NCI-H2107 treated with DMSO at 0.1 percent for 48 hours (cell line): ENCODE data around the gene DENND1C.
"Not testable (repeated sequence)": the region's sequence is repeated elsewhere in the genome, so short reads cannot be mapped to it uniquely, and the experiment has no call there.

Source experiments
- DNase-seq: peaks from one replicate; lab custom pipeline; 2025; ENCODE audit not compliant: unreplicated experiment; lab: John Stamatoyannopoulos, UW

Gene DENND1C

GRCh38 chr19:6509118-6509971 is 27.8 kb upstream of the DENND1C start:
- no peak for DNase-seq

- not testable (repeated sequence) for DNase-seq
These were observed 26.6 kb upstream of the DENND1C start for GRCh38 chr19:6508028-6508771.

GRCh38 chr19:6503407-6504201 is 22.0 kb upstream of the DENND1C start:
- no peak for DNase-seq

GRCh38 chr19:6501740-6502648 is 20.4 kb upstream of the DENND1C start, which contains the start of gene TUBB4A:
Gene TUBB4A (minus strand): TSS chr19:6502309. CDS start chr19:6502212, 97 bp downstream.
- DNase-seq, result no peak

- no peak for DNase-seq
These were observed 19.5 kb upstream of the DENND1C start for GRCh38 chr19:6500837-6501739.

- no peak for DNase-seq
These were observed 17.6 kb upstream of the DENND1C start for GRCh38 chr19:6499052-6499790.

GRCh38 chr19:6498294-6499036 is 16.9 kb upstream of the DENND1C start:
- DNase-seq, result no peak

- DNase-seq, result no peak
These were observed 14.4 kb upstream of the DENND1C start for GRCh38 chr19:6495947-6496346.

- no peak for DNase-seq
These were observed 12.9 kb upstream of the DENND1C start for GRCh38 chr19:6494438-6495036.

GRCh38 chr19:6491802-6492592 is 10.4 kb upstream of the DENND1C start:
- DNase-seq, result no peak

- DNase-seq, result no peak
These were observed 8.5 kb upstream of the DENND1C start for GRCh38 chr19:6490134-6490533.

GRCh38 chr19:6489278-6490061 is 7.9 kb upstream of the DENND1C start:
- no peak for DNase-seq

- no peak for DNase-seq
These were observed 3.2 kb upstream of the DENND1C start for GRCh38 chr19:6484831-6485230.

- DNase-seq, result no peak
These were observed 2.6 kb upstream of the DENND1C start for GRCh38 chr19:6484230-6484629.

- no peak for DNase-seq
These were observed 1.6 kb upstream of the DENND1C start for GRCh38 chr19:6483235-6483634.

- no peak for DNase-seq
These were observed 728 bp upstream of the DENND1C start for GRCh38 chr19:6482343-6482686.
